Measurements from ENCODE around the gene WNT1.

The WNT1 gene

GRCh38 chr12:49013428-49013827 is 35.3 kb downstream of the WNT1 start:
- DNase-seq: no peak

DNA sequence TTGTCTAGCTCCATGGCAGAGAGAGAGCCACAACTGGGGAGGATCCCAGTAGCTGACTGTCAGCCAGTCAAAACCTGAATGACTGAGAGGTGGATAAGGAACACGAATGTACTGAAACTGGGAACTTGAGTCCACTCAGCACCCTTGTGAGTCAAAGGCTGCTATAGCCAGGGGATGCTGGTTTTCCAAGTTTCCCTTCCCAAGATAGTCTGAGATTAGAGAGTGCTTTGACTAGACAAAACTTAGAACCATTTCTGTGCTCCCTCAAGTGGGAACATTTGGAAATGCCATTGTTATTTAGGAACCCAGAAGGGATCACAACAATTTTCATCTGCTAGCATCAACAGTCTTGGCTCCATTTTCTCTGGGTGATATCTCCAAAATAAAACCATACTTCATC is 36.4 kb downstream of the WNT1 start:
- no peak for DNase-seq

DNA sequence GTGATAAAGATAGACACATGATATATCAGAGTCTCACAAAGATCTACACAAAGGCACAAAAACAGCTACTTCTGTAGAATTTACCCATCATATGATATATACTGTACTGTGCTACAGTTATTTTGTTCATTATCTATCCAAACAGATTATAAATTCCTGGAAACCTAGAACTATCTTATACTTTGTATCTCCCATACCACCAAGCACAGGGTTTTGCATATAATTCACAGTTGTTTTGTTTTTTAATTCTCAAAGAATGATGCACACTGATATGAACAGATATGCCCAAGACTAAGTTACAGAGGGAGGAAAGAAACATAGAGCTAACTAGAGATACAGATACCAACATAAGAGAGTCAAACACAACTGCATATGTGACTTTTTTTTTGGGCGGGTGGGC is 37.1 kb downstream of the WNT1 start:
- no peak for DNase-seq

DNA sequence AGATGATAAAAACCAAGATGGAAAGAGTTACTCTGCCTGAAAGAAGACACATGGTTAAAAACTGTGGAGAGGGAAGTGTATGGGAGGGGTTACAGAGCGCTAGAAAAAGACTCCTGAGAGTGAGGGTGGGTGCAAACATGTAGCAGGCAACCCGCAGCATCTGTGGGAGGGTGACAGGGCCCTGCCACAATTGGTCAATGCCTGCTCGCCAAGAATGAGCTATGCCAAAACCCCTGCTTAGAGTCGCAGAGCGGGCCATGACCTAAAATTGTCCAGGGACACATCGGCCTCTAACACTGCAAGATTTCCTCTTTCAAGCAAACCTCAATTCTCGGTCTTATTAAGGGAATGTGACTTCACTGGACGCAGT is 39.8 kb downstream of the WNT1 start:
- no peak for DNase-seq

- DNase-seq: peak; percentile 92
Observed at GRCh38 chr12:49018261-49019119, 40.4 kb downstream of the WNT1 start, which contains the start of gene PRKAG1. PRKAG1 (minus strand) TSS chr12:49018776; CDS start chr12:49018740, 36 bp downstream.

DNA sequence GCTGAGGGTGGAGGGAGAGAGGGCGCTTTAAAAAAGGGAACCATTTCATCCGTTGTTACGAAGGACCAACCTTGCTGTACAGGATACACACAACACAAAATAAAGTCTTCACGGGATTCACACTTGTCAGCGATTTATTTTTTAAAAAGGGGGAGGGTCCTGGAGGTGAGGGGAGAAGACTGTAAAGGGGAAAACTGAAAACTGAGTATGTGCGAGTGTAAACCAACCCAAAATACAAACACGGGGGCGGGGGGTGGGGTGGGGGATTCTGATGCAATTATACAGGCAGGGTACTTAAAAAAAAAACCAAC is 41.0 kb downstream of the WNT1 start:
- no peak for DNase-seq

GRCh38 chr12:49019443-49020324 is 41.6 kb downstream of the WNT1 start:
- peak; percentile 28 for DNase-seq

GRCh38 chr12:49020441-49020840 is 42.3 kb downstream of the WNT1 start:
- DNase-seq: no peak

DNA sequence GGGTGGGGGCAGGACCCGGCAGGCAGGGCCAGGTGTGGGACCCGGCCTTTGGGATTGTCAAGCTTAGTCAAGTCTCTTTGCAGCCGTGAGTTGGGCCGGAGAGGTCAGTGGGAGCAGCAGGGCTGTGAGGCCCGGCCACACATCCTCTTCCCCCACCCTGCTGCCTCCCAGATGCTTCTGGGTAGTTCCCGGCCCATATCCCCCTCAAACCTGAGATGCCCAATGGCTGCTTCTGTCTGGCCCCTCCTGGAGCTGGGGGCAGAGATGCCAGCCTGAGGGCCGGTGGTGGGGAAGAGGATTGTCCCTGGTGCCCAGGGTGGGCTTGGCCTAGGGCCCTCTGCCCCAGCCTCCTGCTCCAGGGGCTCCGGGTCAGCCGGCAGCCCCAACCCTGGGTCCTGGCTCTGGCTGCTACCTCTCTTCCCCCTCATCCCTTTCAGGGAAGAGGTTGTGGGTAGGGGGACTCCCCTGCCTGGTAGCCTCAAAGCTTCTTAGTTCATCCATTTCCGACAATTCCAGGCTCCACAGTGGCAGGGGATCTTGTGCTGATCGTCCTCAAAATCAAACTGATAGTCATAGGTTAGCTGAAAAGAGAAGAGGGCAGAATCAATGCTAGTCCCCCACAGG is 43.3 kb downstream of the WNT1 start:
- no peak for DNase-seq

GRCh38 chr12:49022558-49023178 is 44.5 kb downstream of the WNT1 start:
- no peak for DNase-seq

- no peak for DNase-seq
Observed at GRCh38 chr12:49023812-49024211, 45.7 kb downstream of the WNT1 start.

GRCh38 chr12:49024543-49024942 is 46.4 kb downstream of the WNT1 start:
- no peak for DNase-seq

DNA sequence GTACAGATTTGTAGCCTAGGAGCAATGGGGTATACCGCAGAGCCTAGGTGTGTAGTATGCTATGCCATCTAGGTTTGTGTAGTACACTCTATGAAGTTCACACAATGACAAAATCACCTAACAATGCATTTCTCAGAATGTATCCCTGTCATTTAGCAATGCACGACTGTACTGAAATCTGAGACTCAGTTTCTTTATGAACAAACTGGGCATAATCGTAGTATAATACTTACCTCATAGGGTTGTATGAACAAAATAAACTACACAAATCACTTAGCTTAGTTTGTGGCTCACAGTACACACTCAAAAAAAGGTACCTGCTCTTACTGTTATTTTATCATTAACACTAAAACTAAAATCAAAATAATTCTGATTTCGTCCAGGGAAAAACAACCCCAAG is 47.3 kb downstream of the WNT1 start:
- no peak for DNase-seq

DNA sequence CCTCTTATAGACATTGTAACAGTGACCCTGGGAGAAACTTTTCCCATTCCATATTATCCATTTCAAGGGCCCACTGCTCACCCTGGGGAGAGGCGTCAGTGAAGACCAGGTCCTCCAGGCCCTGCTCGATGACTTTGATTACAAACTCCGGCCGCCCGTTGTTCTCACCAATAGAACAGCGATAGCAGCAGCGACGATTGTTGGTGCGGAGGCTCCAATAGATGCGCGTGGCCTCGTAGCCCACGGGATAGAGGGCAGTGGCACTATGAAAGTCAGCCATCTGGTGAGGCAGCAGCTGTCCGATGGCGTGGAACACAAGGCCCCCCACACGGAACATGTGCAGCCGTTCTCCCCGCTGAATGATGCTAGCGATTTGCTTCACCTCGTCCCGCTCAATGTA is 48.0 kb downstream of the WNT1 start:
- no peak for DNase-seq

GRCh38 chr12:49026678-49027480 is 48.8 kb downstream of the WNT1 start:
- no peak for DNase-seq

DNA sequence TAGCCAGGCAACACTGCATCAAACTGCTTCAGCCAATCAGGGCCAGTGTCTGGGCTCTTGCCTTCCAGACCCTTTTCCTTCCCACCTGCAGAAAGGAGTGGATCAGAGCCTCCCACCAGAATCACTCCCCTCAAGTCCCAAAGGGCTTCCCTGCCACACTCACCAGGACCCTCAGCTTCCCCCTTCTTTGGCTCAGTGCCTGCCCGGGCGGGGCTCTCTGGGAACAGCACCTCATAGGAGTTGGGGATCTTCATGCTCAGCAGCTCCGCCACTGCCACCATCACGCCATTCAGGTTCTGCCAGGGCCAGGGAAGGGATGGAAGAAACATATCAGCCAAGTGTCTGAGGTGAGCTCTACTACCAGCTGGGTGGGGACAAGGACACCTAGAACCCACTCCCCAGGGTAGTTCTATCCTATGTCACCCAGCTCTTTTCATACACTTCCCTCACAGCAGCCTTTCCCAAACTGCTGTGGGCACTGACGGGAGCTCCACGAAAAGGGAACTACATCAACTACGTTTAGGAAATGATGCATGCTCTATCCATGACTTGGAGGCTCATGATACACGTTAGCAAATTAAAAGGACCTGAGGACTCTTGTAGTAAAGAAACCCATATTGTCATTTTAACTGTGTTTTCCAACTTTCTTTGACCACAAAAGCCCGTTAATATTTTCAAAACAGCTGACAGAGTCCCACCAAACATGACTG is 49.9 kb downstream of the WNT1 start:
- no peak for DNase-seq

GRCh38 chr12:49028666-49029275 is 50.6 kb downstream of the WNT1 start:
- no peak for DNase-seq

DNA sequence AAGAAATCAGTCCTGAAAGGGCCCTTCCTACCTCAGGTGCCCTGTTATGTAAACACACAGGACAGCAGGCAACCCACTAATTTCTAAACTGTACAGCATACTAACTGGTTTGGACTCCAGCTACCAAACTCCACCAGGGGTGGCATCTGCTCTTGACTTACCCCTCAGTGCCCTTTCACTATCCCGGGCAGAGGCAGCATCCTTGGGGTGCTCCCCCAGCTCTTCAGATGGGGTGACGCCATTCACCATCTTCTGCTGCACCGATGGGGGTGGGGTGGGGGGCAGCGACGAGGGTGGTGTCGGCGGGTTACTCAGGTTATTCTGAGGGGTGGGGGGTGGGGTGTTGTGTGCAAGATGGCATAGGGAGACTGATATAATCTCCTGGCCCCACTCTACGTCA is 52.0 kb downstream of the WNT1 start:
- no peak for DNase-seq

DNA sequence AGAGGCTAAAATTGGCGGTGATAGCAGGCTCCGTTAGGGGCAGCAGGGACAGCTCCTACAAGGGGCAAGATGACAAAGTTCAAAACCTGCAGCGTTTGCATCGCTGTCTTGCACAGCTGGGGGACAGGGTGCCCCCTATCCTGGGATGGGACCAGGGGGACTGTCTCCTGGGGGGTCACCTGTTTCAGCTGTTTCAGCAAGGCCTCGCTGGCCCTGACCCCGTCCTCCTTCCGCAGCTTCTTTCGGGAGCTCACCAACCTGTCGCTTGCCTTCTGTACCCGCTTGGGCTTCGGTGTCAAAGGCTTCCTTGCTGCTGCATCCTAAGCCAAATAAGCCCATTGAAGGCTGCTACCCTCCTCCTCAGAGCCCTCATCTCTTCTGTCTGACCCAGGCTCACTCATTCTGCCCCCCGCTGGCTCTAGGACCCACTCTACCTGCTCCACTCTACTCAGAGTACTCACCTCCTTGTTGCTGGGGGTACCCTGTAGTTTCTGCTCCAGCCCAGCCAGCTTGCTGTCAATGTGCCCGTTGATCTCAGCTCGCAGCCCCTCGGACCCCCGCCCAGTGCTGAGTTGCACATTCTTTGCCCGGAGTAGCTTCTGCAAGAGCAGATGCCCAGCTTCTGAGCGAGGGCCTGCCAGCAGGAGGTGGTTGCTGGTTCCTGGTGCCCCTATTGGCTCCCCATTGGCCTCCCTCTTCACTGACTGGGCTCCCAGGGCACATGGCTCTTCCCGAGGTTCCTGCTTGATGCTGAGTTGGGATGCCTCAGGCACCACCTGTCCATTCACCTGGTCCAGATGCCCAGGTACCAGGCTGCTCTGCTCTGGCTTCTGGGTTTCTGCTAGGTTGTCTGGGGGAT is 52.8 kb downstream of the WNT1 start:
- DNase-seq: no peak

DNA sequence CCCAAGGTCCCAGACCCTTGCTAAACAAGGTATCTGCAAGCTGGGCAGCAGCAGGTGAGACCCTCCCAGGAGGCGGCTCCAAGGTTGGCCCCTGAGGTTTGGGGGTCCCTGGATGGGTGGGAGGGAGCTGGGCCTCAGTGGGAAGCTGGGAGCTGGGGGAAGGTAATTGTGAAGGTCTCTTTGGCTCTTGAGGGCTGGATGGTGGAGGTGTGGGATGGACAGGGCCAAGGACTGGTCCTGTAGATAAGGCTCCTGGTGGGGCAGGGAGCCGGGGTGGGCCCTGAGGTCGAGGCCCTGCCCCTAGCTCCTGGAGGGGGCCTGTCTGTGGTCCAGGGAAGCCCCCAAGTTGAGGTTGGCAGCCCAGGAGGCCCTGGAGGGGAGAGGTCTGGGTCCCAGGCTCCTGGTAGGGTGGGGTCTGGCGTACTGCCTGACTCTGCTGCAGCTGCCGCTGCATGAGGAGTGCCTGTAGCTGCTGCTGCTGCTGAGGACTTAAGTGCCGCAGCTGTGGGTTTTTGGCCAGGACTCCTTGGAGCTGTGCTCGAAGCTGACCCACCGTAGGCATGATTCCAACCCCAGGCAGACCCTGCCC is 53.5 kb downstream of the WNT1 start:
- DNase-seq: no peak
